ENCODE data around the gene NKD2.

NKD2 gene

DNA sequence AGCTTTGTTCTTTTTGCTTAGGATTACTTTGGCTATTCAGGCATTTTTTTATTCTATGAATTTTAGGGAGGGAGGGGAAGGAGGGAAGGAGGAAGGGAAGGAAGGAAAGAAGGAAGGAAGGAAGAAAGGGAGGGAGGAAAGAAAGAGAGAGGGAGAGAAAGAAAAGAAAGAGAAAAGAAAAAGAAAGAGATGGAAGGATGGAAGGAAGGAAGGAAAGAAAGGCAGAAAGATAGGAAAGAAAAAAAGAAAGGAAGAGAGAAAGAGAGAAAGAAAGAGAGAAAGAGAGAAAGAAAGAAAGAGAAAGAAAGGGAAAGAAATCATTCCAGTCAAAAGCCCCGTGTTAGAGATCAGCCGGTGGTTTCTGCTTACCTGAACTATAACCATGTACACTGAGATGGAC is 20.8 kb upstream of the NKD2 start:
- no peak for TF ChIP-seq PAX5 (IDR thresholded peaks at IDR 0.05; ENCODE audit: insufficient read depth, low read length, severe bottlenecking)
- TF ChIP-seq TAF1 (IDR thresholded peaks at IDR 0.05; ENCODE audit: low read depth, low read length), result no peak
- no peak for TF ChIP-seq POLR2A (IDR thresholded peaks at IDR 0.05; ENCODE audit: low read depth, low read length)
- TF ChIP-seq POU2F2 (IDR thresholded peaks at IDR 0.05; ENCODE audit: low read depth, low read length), result no peak
- TF ChIP-seq SPI1 (IDR thresholded peaks at IDR 0.05; ENCODE audit: low read depth, low read length), result no peak
- TF ChIP-seq POLR2AphosphoS5 (IDR thresholded peaks at IDR 0.05; ENCODE audit: low read depth, low read length), result no peak
- no peak for FAIRE-seq
- DNase-seq (ENCODE audit: insufficient read length, low spot score), result no peak

- FAIRE-seq, result no peak
- TF ChIP-seq PAX5 (IDR thresholded peaks at IDR 0.05; ENCODE audit: insufficient read depth, low read length, severe bottlenecking) (no peak), SPI1 (IDR thresholded peaks at IDR 0.05; ENCODE audit: low read depth, low read length) (no peak), POLR2AphosphoS5 (IDR thresholded peaks at IDR 0.05; ENCODE audit: low read depth, low read length) (no peak), POU2F2 (IDR thresholded peaks at IDR 0.05; ENCODE audit: low read depth, low read length) (no peak), POLR2A (IDR thresholded peaks at IDR 0.05; ENCODE audit: low read depth, low read length) (no peak)
- DNase-seq (ENCODE audit: insufficient read length, low spot score), result no peak
These were observed 20.3 kb upstream of the NKD2 start for GRCh38 chr5:988322-988721.

GRCh38 chr5:989961-990530 is 18.6 kb upstream of the NKD2 start:
- TF ChIP-seq SPI1 (IDR thresholded peaks at IDR 0.05; ENCODE audit: low read depth, low read length) (no peak), PAX5 (IDR thresholded peaks at IDR 0.05; ENCODE audit: insufficient read depth, low read length, severe bottlenecking) (no peak), TAF1 (IDR thresholded peaks at IDR 0.05; ENCODE audit: low read depth, low read length) (no peak)
- FAIRE-seq (no peak), DNase-seq (ENCODE audit: insufficient read length, low spot score) (no peak)

- no peak for FAIRE-seq
- TF ChIP-seq POLR2A (IDR thresholded peaks at IDR 0.05; ENCODE audit: low read depth, low read length), result no peak
- no peak for TF ChIP-seq POU2F2 (IDR thresholded peaks at IDR 0.05; ENCODE audit: low read depth, low read length)
- DNase-seq (ENCODE audit: insufficient read length, low spot score), result no peak
These were observed 16.9 kb upstream of the NKD2 start for GRCh38 chr5:991472-992267.

- FAIRE-seq (no peak), DNase-seq (ENCODE audit: insufficient read length, low spot score) (no peak)
- TF ChIP-seq TAF1 (IDR thresholded peaks at IDR 0.05; ENCODE audit: low read depth, low read length) (no peak), POLR2A (IDR thresholded peaks at IDR 0.05; ENCODE audit: low read depth, low read length) (no peak), POLR2AphosphoS5 (IDR thresholded peaks at IDR 0.05; ENCODE audit: low read depth, low read length) (no peak), POU2F2 (IDR thresholded peaks at IDR 0.05; ENCODE audit: low read depth, low read length) (no peak), PAX5 (IDR thresholded peaks at IDR 0.05; ENCODE audit: insufficient read depth, low read length, severe bottlenecking) (no peak), SPI1 (IDR thresholded peaks at IDR 0.05; ENCODE audit: low read depth, low read length) (no peak)
These were observed 14.4 kb upstream of the NKD2 start for GRCh38 chr5:994272-994607.

- TF ChIP-seq POLR2A (IDR thresholded peaks at IDR 0.05; ENCODE audit: low read depth, low read length) (no peak), SPI1 (IDR thresholded peaks at IDR 0.05; ENCODE audit: low read depth, low read length) (no peak), TAF1 (IDR thresholded peaks at IDR 0.05; ENCODE audit: low read depth, low read length) (no peak), POU2F2 (IDR thresholded peaks at IDR 0.05; ENCODE audit: low read depth, low read length) (no peak), PAX5 (IDR thresholded peaks at IDR 0.05; ENCODE audit: insufficient read depth, low read length, severe bottlenecking) (no peak), POLR2AphosphoS5 (IDR thresholded peaks at IDR 0.05; ENCODE audit: low read depth, low read length) (no peak)
These were observed 13.8 kb upstream of the NKD2 start for GRCh38 chr5:994821-995220.

DNA sequence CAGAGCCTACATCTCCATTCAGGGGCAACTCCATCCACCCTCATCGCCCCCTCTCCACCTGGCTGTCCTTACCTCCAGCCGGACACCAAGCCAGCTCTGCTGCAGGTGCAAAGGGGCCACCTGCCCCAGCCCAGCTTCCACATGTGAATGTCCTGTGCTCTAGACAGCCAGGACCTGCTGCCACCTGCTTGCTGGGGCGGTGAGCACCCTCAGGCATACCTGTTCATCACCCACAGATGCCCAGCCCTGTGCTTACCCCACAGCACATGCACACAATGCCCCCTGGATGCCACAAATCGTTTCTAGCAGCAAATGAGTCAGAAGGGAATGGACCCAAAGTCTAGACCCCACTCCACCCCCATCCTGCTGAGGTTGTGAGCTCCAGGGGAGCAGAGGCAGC is 13.3 kb upstream of the NKD2 start:
- TF ChIP-seq POU2F2 (IDR thresholded peaks at IDR 0.05; ENCODE audit: low read depth, low read length) (no peak), POLR2AphosphoS5 (IDR thresholded peaks at IDR 0.05; ENCODE audit: low read depth, low read length) (no peak), SPI1 (IDR thresholded peaks at IDR 0.05; ENCODE audit: low read depth, low read length) (no peak), PAX5 (IDR thresholded peaks at IDR 0.05; ENCODE audit: insufficient read depth, low read length, severe bottlenecking) (no peak), POLR2A (IDR thresholded peaks at IDR 0.05; ENCODE audit: low read depth, low read length) (no peak), TAF1 (IDR thresholded peaks at IDR 0.05; ENCODE audit: low read depth, low read length) (no peak)
- FAIRE-seq (no peak), DNase-seq (ENCODE audit: insufficient read length, low spot score) (no peak)

More at GRCh38 chr5:994821-995220, 13.8 kb upstream of the NKD2 start:
- DNase-seq (ENCODE audit: insufficient read length, low spot score) (no peak), FAIRE-seq (no peak)

GRCh38 chr5:997001-997474 is 11.6 kb upstream of the NKD2 start:
- TF ChIP-seq POLR2AphosphoS5 (IDR thresholded peaks at IDR 0.05; ENCODE audit: low read depth, low read length) (no peak), POU2F2 (IDR thresholded peaks at IDR 0.05; ENCODE audit: low read depth, low read length) (no peak), SPI1 (IDR thresholded peaks at IDR 0.05; ENCODE audit: low read depth, low read length) (no peak), PAX5 (IDR thresholded peaks at IDR 0.05; ENCODE audit: insufficient read depth, low read length, severe bottlenecking) (no peak), TAF1 (IDR thresholded peaks at IDR 0.05; ENCODE audit: low read depth, low read length) (no peak), POLR2A (IDR thresholded peaks at IDR 0.05; ENCODE audit: low read depth, low read length) (no peak)
- no peak for FAIRE-seq
- DNase-seq (ENCODE audit: insufficient read length, low spot score), result no peak

DNA sequence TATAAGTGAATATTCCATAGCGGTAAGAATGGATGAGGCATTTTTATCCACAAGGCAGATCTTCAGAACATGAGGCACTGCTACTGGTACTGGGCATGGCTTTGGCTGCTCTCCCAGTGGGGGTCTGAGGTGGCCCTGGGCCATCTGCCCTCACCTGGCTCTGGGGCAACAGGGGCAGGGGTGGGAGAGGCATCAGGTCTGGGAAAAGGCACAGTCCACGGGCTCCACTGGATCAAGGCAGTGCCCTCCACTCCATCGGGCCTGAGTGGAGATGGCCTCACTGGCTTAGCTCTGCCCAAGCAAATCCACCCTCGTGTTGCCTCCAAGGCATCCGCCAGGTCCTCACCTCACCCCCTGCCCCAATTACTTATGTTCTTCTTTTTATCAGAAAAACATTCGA is 10.9 kb upstream of the NKD2 start:
- DNase-seq (ENCODE audit: insufficient read length, low spot score), result no peak
- TF ChIP-seq SPI1 (IDR thresholded peaks at IDR 0.05; ENCODE audit: low read depth, low read length) (no peak), POLR2AphosphoS5 (IDR thresholded peaks at IDR 0.05; ENCODE audit: low read depth, low read length) (no peak), PAX5 (IDR thresholded peaks at IDR 0.05; ENCODE audit: insufficient read depth, low read length, severe bottlenecking) (no peak), POU2F2 (IDR thresholded peaks at IDR 0.05; ENCODE audit: low read depth, low read length) (no peak), POLR2A (IDR thresholded peaks at IDR 0.05; ENCODE audit: low read depth, low read length) (no peak), TAF1 (IDR thresholded peaks at IDR 0.05; ENCODE audit: low read depth, low read length) (no peak)
- FAIRE-seq, result no peak
